Astrocyte (in vitro differentiated cells and primary cell): ENCODE measurements around the gene ZNF292.

Experiments
- CTCF ChIP-seq: IDR thresholded peaks from 2 replicates; pipeline ENCODE4 v1.5.1; 2011; ENCODE audit warnings: low read depth, mild to moderate bottlenecking, inconsistent platforms, low read length, moderate library complexity; ENCODE audit not compliant: insufficient read depth
- EZH2 ChIP-seq: IDR thresholded peaks from 2 replicates; pipeline ENCODE4 v1.6.1; 2012; ENCODE audit warnings: mild to moderate bottlenecking, low read length, inconsistent platforms; ENCODE audit not compliant: insufficient read depth

- TF ChIP-seq CTCF (no peak), EZH2 (no peak)
Observed at GRCh38 chr6:87293526-87293925, 138.2 kb downstream of the ZNF292 start.
